CD4-positive, alpha-beta T cell treated with Interleukin-17A for 4 hours (primary cell): ENCODE measurements around the gene WFS1.

Source experiments
- DNase-seq: peaks from one replicate; pipeline ENCODE4 v3.0.0-alpha.2; 2020; ENCODE audit warnings: mixed read lengths

The WFS1 gene, protein sequence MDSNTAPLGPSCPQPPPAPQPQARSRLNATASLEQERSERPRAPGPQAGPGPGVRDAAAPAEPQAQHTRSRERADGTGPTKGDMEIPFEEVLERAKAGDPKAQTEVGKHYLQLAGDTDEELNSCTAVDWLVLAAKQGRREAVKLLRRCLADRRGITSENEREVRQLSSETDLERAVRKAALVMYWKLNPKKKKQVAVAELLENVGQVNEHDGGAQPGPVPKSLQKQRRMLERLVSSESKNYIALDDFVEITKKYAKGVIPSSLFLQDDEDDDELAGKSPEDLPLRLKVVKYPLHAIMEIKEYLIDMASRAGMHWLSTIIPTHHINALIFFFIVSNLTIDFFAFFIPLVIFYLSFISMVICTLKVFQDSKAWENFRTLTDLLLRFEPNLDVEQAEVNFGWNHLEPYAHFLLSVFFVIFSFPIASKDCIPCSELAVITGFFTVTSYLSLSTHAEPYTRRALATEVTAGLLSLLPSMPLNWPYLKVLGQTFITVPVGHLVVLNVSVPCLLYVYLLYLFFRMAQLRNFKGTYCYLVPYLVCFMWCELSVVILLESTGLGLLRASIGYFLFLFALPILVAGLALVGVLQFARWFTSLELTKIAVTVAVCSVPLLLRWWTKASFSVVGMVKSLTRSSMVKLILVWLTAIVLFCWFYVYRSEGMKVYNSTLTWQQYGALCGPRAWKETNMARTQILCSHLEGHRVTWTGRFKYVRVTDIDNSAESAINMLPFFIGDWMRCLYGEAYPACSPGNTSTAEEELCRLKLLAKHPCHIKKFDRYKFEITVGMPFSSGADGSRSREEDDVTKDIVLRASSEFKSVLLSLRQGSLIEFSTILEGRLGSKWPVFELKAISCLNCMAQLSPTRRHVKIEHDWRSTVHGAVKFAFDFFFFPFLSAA

DNA sequence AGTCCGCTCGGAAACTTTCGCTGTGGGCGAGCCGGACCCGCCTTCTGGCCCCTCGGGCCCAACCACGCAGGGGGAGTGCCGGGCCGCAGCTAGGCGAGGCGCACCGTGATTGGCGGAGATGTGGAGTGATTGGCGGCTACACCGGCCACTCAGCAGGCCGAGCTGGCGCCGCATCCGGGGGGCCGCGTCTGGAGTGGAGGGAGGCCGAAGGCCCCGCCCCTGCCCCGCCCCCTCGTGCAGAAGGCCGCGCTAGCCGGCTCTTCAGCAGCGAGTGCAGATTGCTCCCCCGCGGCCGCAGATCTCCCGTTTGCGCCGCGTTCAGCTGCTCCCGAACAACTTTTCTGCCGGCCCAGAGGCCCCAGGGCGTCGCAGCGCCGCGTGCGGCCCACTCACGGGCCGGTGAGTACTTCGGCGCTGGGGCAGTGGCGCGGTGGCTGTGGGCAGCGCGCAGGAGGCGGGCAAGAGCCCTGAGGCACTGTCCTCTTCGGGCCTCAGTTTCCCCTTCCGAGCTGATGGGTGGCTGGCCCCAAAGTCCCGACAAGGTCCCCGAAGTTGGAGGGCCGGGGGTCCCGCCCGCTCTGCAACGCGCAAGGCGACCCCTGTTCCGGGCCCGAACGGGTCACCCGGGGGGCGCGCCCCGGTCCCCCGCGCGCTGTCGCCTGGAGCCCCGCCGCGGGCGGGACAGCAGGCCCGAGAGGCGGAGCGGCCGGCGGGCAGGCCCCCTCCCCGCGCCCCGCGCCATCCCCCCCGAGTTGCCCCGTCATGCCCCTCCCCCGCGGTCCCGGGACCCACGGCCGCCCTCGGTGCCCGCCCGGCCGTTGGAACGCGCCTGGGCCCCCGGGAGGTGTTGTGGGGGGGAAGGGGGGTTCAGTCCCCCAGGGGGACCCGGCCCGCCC, at the start of gene WFS1:
WFS1 (plus strand) TSS at position 235 of the 896 bp plus-strand sequence. CDS start 7,606 bp downstream, outside the sequence.
- DNase-seq, result peak; percentile 99

DNA sequence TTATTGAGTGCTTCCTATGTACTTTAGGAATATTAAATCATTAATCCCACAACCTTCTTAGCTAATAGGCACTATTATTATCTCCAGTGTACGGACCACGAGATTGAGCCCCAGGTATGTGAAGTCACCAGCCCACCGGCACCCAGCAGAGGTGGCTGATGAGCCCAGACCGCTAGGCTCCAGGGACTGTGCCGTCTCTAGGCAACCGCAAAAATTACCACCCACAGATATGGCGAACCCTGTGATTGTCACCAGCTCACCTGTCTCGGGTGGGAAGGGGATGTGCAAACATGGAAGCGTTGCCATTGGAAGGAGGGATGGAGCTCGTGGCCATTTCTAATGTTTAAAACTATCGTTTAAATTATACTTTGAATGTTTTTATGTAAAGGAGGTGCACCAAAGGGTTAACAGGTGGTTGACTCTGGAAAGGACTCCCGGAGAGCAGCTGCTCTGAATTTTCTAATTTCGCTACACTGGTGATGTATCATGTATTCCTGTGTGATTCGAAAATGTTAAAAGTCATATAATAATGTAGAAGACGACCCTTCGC, 48.3 kb upstream of the WFS1 start:
- DNase-seq, result no peak

DNA sequence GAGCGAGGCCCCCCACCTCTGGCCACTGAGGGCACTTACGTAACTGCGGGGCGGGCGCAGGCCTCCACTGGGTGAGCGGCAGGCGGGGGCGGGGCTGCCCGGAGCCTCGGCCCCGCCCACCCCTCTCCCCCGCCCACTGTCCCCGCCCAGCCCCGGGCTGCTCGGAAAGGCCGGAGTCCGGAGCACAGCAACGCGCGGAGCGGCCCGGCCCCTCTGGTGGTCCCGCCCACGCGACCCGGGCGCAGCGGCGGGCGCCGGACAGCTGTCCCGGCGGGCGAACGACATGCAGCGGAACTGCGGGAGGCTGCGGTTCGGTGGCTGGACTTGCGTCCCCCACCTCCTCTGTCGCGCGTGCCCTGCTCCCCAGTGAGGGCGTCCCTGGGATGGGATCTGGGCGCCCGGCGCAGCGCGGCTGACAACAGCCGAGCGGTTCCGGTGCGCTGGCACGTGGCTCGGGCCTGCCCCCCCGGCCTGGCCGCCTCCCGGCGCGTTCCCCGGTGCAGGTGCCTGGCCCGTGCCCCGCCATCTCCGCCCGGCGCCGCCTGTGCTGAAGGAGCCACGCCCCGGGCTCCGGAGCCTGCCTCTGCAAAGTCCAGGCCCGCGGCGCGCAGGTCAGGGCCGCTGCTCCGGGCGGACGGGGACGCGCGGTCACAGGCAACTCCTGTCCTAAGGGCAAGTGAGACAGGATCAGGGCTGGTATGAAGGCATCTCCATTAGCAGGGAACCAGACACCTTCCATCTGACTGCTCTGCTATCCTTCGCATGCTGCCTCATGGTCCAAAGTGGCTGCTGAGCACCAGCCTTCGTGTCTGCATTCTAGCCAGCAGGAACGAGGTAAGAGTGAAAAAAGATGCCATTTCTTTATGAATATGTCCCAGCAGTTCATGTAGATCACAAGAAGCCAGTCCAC, 47.5 kb upstream of the WFS1 start:
- DNase-seq, result peak; percentile 24

DNA sequence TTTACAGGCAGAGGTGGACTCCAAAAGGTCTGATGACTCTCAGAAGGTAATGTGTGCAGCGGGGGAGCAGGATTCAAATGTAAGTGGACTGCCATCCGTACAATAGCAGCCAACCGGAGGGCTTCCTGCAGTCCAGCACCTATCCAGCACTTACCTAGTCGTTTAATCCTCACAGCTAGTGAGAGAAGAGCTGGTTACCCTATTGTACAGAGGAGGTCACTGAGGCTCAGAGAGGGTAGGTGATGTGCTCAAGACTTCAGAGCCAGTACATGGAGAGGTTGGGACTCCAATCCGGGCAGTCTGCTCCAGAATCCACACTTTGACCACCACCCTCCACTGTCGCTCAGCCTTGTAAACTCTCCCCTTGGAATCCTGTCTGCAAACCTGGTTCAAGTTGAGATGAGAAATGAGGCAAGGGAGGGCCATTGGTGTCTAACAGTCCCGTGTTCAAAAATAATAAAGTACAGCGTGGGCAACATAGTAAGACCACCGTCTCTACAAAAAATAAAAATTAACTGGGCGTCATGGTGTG, 46.8 kb upstream of the WFS1 start:
- DNase-seq, result no peak

DNA sequence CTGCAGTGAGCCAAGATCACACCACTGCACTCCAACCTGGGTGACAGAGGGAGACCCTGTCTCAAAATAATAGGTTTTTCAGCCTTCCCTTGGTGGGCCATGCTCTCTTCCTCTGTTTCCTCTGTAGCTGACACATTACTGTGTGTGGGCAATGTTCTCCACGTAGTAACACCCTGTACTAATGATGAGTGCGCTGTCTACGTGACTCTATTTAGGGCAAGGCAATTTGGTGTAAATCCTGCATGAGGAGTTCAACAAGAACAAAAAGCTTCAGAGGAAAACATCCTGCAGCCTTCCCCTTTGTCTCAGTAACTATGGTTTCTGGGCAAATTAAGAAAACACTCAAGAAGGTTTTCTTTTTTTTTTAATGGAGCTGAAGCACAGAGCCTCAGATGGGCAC, 44.9 kb upstream of the WFS1 start:
- DNase-seq, result no peak

DNA sequence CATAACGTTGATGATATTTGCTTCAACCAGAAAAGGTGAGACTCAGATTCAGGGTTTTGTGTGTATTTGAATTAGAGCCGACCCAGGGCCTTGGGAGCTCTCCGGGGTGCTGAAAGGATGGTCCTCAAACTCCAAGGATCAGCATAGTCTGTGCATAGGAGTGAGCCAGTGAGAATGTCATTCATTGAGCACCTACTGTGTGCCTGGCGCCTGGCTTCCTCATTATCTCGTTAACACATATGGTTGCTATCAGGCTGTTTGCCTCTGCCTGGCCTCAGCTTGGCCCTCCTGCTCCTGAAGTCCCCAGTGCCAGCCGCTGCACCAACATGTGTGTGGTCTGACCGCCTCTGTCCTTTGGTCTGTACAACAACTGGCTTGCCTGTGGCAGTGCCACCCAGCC, 44.2 kb upstream of the WFS1 start:
- DNase-seq, result no peak

DNA sequence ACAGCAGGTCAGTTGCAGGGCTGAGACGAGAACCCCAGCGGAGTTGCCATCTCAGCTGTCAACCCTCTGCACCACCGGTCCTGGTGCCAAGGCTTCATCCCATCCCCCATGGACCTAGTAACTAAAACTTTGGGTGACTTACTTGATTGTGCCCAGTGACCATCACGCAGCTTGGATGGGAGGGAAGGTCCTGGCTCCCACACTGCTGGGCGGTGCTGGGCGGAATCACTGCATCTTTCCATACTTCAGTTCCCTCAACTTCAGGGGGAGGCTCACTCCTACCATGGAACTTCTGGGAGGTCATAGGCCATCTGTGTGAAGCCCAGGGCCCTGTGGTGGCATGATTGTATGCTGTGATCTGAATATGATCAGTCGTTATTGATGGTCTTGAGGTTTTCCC, 43.1 kb upstream of the WFS1 start:
- no peak for DNase-seq

DNA sequence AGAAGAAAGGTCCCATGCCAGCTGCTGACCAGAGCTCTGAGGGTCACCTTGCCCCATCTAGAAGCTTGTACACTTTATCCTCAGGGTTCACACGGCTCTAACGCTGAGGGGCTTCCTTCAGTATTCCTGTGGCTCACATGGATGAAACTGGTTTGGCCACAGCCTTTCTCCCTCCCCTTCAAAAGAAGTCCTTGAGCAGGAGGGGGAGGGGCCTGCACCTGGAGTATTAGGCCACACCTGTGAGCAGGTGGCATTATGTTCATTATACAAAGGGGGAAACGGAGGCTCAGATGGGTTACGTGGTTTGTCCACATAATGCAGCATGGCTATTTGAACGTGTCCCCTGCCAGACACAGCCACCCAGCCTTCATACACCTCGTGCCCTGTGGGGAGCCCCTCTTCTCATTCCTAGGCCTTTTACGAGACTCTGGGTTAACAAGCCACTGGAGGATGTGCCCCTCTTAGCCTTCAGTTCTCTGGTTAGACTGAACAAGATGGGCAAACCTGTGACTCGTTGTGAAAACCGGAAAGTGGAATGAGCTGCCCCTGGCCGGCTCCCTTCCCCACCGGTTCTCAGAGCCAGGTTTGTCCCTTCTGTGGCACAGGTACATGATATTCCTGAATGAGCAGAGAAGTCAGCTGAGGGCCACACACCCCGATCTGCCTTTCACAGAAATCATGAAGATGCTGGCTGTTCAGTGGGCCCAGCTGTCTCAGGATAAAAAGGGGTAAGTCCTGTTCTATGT, 42.1 kb upstream of the WFS1 start:
- no peak for DNase-seq

DNA sequence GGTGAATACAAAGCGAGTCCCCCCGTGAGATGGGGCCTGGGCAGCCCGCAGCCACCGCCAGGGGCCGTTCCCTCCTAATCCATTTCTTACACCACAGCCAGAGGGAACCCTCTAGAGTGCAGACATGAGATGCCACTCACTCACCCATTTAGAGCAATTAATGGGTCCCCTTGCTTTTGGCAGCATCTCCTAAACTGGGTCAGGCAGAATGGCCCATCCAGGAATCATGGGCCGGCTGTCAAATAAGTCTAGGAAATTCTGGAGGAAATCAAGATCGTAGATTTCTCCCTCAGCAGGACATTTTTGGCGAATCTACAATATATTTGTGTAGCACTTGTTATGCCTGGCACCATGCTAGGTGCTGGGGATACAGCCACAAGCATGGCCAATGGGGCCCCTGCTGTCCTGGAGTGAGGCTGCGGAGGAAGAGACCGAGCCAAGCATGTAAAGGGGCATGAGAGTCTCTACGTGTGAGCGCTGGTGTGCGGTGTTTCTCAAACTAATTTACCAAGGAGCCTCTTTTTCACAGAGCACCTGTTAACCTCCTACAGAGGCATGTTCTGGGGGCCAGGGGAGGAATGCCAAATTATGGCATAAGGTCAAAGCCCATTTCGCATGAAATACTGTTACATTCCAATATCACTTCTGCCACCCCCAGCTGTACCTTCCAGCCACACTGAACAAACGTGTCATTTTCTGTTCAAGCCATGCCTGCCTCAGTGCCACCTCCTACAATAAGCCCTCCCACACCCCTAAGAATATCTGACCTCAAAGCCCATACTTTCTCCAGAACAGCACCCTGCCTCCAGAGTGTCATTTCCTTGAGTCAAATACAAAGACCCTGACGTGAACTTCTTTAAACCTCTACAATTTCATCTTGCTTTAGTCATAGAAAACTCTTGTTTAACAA, 41.2 kb upstream of the WFS1 start:
- no peak for DNase-seq

DNA sequence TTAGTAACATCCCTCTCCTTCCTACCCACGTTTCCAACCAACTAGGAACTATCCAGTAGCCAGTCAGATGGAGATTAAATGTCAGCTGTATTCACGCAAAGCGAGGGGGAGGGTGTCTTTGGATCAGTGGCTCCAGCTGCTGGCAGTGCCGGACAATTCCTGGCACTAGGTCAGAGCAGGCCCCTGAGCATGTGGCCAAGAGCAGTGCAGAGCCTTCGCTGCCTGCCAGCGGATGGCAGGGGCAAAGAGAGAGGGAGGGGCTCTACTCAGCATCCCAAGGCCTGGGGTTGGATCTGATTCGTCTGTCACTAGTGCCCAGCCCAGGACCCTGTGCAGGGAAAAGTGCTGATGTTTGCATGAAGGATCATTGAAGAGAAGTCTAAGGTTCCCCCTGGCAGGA, 40.6 kb upstream of the WFS1 start:
- DNase-seq, result no peak

DNA sequence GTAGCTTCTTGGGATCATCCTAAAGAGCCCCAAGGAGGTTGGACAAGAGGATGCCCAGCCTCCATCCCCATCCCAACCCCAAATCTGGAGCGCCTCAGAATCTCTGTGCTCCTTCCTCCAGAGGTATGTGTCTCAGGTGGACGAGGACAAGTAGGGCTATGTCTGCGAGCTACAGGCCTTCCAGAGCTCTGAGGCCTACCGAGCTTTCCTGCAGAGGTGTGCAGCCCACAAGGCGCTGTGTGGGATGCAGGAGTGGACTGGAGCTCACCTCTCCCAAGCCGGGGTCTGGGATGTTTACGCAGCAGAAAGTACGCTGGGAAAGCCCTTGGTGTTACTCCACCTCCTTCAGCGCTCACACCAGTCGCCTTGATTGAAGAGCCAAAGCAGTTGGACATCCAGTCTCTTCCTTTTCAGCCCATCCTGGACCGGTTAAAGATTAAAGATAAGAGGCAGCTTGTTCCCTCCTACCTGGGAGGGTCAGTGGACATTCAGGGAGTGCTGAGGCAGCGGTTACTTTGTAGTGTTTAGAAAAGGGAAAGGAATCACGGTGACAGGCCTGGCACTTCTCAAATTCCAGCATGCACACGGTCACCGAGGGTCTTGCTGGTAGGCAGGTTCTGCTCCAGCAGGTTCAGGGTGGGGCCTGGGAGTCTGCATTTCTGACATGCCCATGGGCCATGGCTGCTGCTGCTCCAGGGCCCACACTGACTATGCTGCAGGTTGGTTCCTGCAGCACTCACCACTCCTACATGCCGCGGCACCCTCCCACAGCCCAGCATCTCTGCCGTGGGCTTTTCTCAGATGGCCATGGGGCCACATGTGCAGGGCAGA, 39.8 kb upstream of the WFS1 start:
- no peak for DNase-seq

DNA sequence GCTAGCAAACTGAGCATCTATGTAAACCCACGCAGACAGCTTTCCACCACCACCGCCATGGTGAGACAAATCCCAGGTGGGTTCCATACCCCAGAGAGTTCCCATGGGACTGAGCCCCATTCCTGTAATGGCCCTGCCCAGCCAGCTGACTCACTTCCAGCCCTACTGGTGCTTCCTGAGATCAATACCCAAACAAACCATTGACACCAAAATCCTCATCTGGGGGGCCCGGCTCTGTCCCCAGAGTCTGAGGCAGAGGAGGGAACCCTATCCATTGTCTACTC, 39.2 kb upstream of the WFS1 start:
- DNase-seq, result no peak

DNA sequence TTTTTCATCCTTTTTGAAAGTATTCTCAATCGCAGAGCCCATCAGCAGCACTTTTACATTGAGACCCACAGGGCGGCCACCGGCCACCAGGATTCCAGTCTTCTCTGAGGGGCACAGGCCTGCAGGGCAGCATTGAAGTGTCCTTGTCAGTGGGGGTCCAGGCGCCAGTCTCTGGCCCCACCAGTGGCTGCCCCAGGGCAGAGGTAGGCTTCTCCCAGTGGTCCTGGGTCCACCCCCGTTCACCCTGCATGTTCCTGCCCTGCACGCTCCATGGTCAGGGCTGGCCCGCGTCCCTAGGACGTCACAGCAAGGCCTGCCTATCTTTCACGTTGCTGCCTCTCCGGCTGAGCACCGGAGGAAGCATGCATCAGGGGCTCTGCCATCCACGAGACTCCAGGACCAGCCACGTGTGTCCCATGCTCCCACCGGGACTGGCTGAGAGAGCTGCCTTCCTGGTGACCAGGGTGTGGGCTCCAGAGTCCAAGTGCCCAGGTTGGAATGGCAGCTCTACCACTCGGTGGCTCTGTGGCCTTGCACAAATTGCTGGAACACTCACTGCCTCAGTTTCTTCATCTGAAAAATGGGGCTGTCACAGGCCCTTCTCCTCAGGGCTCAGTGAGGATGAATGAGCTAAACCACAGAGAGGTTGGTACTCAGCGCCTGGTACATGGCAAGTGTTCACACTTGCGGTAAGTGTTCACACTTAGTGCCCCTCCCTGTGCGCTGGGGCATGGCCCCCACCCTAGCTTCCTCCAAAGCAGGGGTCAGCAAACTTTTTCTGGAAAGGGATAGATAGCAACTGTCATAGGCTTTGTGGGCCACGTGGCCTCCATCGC, 38.6 kb upstream of the WFS1 start:
- DNase-seq, result no peak

DNA sequence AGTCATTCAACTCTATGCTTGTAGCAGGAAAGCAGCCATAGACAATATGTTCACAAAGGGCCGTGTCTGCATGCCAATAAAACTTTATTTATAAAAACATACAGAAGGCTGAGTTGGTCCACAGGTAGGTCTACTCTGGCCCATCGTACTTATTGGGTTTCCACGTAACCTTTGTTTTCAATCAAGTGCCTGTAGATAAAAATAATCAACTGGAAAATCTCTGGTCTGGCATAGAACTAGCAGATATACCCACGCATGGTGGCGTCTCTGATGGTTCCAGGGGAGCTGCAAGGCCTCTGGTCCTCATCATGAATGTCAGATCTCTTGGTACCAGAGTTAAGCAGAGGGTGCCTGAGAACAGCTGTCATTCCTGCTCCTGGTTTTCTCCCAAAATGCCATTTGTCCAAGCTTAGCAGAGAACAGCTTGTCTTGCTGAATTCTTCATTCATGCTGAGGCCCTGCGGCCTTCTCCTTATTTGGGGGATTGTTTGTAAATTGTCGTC, 37.9 kb upstream of the WFS1 start:
- no peak for DNase-seq

DNA sequence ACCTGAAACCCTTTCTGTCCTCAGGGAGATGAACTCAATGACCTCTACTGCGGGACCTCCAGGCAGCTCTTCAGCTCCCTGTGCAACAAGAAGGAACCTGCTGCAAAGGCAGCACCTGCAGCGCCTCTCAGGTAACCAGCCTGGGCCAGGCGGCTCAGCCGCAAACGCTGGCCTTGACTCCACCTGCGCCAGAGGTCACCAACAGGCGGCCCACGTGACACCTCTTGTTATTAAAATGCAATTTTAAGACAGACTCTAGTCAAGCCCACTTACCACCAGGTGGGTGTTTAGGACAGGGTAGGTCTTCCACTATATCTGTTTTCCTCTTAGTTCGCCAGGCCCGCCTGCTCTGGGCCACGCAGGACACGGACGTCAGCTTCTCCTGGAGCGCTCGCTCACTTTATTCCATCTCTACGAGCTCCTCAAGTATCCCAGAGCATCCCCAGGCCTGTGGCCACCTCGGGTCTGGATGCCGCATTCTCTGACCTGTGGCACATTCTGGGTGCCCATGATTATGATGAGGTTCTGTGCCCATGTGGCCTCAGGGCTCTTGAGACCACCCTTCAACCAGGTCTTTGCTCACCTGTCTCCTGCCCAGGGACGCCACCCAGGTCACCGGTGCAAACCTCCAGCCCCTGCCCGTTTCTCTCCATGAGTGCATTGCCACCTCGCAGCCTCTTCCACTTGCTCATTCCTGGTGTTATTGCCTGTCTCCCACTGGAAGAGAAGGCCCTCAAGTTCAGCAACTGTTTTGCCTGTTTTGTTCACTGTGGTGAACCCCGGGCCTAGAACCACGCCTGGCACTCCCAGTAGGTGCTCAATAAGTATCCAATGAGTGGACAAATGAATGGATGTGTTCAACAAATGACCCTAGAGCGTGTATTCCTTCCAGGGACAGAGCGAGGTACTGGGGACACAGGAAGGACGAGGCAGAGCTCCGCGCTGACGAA, 36.5 kb upstream of the WFS1 start:
- no peak for DNase-seq

DNA sequence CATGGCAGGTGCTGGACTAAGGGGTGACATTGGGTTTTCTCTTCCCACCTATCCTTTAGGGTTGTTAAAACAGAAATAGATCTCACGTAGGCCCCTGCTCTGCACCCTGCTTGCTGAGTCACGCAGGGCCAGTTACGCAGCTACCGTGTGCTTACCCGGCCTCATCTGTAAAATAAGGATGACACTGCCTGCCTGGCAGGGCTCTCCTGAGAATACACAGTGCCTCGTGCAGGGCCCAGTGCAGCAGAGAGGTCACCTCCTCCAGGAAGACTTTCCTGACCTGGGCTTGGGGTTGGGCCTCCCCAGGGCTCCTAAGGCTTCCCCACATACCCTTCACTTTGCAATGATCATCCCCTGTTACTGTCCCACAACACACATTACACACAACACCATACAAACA, 35.7 kb upstream of the WFS1 start:
- DNase-seq, result no peak
